NCI-H1436 treated with DMSO at 0.1 percent for 48 hours (cell line): ENCODE results near the gene MRPL9.
A peak's percentile ranks its signal among the peaks of the same experiment; 100 is the strongest.

Source experiments
- DNase-seq: peaks from one replicate; lab custom pipeline; 2025; lab: John Stamatoyannopoulos, UW

Gene MRPL9

GRCh38 chr1:151762941-151763921 is at the start of gene MRPL9:
TSS of gene MRPL9 (minus strand) at chr1:151763496. CDS start at chr1:151763479, 17 bp downstream.
- DNase-seq: no peak

DNA sequence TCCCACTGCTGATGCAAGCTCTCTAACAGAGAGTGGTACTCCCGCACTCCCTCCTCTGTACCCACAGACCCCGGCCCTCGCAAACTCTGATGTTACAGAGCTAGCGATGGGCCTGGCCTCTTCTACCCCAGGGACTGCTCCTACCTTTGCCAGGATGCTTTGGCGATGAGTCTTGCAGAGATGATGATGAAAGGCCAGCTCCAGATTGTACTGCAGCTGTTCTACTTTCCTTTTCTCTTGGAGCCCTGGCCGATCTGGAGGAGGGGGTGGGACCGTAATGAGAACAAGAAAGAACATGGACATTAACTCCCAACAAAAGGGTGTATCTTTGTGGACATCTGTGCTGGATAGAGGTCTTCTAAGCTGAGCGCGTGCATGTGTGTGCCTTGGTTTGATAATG is 47.9 kb upstream of the MRPL9 start:
- no peak for DNase-seq

GRCh38 chr1:151809985-151810556 is 46.8 kb upstream of the MRPL9 start:
- DNase-seq: no peak

- DNase-seq: no peak
Observed at GRCh38 chr1:151809290-151809984, 46.1 kb upstream of the MRPL9 start.

DNA sequence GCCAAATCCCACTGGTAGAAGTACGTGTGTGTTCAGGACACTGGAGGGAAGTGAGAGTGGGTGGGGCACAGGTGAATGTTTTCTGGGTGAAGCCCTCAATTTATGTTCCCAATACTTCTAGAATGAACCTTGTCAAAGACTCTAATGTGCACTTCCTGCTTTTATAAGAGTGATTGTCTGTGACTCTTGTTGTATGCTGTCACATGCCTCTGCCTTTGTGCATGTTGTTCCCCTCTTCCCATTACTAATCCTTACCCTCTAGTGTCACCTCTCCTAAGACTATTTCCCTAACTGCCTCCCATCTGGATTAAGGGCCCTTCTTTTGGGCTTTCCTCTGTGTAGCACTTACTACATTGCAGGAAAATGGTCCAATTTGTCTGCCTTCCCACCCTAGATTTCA is 44.5 kb upstream of the MRPL9 start:
- no peak for DNase-seq

- no peak for DNase-seq
Observed at GRCh38 chr1:151807131-151807530, 43.8 kb upstream of the MRPL9 start.

DNA sequence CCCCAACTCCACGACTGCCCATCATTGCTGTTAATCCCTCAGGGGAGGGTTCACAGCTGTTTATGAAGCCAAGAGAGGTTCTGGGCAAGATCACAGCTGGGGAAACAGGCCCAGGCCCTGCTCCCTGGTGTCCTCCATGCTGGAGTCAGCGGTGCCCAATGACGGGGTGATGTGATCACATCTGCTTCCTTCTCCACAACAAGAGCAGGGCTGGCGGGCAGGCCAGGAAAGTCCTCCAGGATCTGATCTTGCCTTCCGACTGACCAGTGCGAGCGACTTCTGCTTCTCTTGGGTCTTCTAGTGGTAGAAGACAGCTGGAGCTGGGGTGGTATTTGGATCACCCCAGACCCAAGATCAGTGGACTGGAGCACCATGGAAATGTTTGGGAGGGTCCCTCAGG is 42.9 kb upstream of the MRPL9 start:
- DNase-seq: no peak

GRCh38 chr1:151805066-151805820 is 41.9 kb upstream of the MRPL9 start, which contains the start of gene LINGO4:
TSS of gene LINGO4 (minus strand) at chr1:151805419. CDS start at chr1:151802704, 2,715 bp downstream.
- DNase-seq: no peak

- DNase-seq: no peak
Observed at GRCh38 chr1:151803915-151804314, 40.6 kb upstream of the MRPL9 start.

DNA sequence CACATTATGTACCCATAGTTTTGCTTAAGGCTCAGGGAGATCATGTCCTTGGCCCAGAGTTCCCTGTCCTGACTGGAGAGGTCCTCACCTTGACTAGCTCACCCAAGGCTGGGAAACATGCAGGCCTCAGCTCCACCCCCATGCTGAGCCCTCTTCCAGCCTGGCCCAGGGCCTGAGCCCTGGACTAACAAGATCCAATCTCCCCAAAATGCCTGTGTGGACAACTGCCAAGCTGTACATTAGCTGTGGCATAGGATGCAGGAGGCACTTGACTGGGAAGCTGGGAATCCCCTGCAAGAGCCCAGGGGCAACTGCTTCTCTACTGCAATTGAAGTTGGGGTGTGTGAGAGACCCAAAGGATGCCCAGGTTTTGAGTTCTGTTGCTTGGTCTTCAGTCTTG is 39.9 kb upstream of the MRPL9 start:
- no peak for DNase-seq

DNA sequence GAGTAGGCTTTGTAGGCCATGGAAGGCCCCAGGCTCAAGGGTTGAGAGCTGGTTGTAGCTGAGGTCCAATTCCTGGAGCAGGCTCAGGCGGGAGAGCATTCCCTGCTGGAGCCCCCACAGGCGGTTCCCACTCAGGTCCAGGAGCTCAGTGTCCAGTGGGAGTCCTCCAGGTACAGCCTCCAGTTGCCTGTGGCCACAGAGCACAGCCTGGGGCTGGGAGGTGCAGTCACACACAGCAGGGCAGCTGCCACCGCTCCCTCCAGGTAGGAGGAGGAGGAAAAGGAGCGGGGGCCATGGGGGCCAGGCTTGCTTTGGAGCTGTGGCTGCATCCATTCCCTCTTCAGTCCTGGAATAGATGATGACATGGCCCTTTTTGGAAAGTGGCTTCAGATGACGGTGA is 39.1 kb upstream of the MRPL9 start:
- no peak for DNase-seq

DNA sequence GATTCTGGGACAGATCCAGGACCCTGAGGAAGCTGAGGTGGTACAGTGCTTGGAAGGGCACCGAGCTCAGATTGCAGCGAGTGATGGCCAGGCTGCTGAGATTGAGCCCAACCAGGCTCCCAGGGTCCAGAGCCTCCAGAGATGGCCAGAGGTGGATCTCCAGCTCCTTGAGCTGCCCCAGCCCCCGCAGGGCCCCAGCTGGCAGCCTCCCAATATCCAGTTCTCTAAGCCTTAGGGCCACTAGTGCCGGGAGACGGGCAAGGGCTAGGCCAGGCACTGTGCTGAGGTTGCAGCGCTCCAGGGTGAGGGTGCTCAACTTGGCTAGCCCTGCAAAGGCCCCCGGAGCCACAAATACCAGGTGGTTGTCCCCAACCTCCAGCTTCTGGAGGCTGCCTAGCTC is 38.5 kb upstream of the MRPL9 start:
- DNase-seq: no peak

- DNase-seq: no peak
Observed at GRCh38 chr1:151801310-151801820, 38.1 kb upstream of the MRPL9 start.

- DNase-seq: no peak
Observed at GRCh38 chr1:151800830-151801229, 37.5 kb upstream of the MRPL9 start.

GRCh38 chr1:151799179-151800022 is 36.1 kb upstream of the MRPL9 start:
- DNase-seq: no peak

DNA sequence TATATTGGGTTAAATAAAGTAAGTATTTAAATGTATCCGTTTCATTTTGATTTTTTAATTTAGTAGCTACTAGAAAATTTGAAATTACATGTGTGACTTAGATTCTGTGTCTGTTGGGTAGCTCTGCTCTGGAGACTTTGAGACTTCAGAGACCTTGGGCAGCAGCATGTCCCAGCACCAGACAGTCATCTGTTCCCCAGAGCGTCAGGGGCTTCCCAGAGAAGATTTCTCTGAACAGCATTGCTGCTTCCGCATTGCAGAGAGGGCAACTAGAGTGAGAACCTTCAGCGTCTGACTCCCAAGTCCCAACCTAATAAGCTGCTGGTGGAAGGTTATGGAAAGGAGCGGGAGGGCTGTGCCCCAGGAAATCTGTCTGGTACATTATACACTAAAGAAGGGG is 35.3 kb upstream of the MRPL9 start:
- DNase-seq: no peak

GRCh38 chr1:151790940-151791651 is 27.8 kb upstream of the MRPL9 start:
- DNase-seq: no peak

DNA sequence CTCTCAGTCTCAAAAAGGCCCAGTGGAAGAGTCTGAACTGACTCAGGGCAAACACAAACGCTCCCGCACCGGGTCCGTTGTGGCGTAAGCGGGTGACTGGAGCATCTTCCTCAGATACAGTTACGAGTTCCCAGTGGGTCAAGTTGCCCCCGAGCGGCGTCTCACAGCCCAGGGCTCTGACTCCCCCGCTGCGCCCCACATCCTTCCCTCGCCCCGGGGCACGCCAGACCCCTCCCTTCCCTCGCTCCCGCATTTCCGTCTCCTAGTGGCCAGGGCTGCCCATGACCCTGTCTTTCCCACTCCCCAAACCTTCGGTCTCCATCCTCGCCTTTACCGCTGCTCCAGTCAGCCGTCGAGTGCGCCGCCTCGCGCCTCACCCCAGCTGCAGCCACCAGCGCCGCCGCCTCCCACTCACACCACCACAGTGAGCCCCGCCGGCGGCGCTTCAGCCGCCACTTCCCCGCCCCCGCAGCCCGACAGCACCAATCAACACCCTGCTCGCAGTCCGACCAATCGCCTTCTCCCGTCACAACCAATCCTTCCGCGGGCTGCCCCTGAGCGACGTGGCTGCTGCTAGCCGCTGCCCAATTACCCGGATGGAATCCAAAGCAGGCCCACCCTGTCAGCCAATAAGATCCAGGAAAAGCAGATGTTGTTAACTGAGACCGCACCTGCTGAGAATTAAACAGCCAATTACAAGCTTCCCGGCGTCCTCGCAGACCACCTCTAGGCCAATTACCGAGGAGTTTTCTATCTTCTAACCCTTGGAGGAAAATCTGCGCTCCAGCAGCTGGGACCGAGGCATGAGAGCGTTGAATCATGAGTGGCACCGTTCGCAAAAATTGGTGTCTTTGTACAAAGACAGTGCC is 27.0 kb upstream of the MRPL9 start, which contains the start of gene TDRKH:
Gene TDRKH, minus strand, starts transcription at position 430 of the 869 bp plus-strand sequence. CDS start 7,478 bp downstream, outside the sequence.
- DNase-seq: peak; percentile 98

DNA sequence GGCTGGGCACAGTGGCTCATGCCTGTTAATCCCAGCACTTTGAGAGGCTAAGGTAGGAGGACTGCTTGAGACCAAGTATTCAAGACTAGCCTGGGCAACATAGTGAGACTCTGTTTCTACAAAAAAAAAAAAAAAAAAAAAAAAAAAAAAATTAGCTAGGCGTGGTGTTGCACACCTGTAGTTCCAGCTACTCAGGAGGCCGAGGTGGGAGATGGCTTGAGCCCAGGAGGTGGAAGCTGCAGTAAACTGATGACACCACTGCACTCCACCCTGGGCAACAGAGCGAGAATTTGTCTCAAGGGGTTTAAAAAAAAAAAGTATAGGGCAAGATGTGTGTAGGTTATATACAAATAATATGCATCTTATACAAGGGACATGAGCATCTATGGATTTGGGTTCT is 24.4 kb upstream of the MRPL9 start:
- DNase-seq: no peak
